K562 (cell line): ENCODE measurements around the gene GOLGA8B. TPM values are rescaled to one million over a fixed set of nuclear protein-coding genes. Genes with fewer than 3 reads are reported as not detected.

Experiments used
- CC2D1A ChIP-seq: fragments of 450-650 bp; IDR thresholded peaks from 2 replicates; pipeline ENCODE4 v1.6.1; 2017; ENCODE audit warnings: mild to moderate bottlenecking
- HDAC2 ChIP-seq: fragments of 450-650 bp; IDR thresholded peaks from 2 replicates; pipeline ENCODE4 v1.6.1; 2016; ENCODE audit warnings: mild to moderate bottlenecking
- HMG20A ChIP-seq: fragments of 450-650 bp; formaldehyde crosslinking; conservative IDR thresholded peaks from 2 replicates; pipeline ENCODE4 v1.4.0; 2020; ENCODE audit warnings: mild to moderate bottlenecking, mixed read lengths
- HNRNPH1 ChIP-seq: fragments of 200-400 bp; formaldehyde crosslinking; optimal IDR thresholded peaks from 2 replicates; pipeline ENCODE3; 2017; ENCODE audit warnings: low read depth, mild to moderate bottlenecking, low read length, moderate library complexity
- HNRNPUL1 ChIP-seq: fragments of 200-400 bp; formaldehyde crosslinking; IDR thresholded peaks from 2 replicates; pipeline ENCODE4 v1.6.1; 2017; ENCODE audit warnings: low read length
- OTX1 ChIP-seq: fragments of 450-650 bp; formaldehyde crosslinking; IDR thresholded peaks from 2 replicates; pipeline ENCODE4 v1.4.0; 2022; ENCODE audit warnings: mild to moderate bottlenecking
- PATZ1 ChIP-seq: fragments of 250-450 bp; sonication (Bioruptor Pico); IDR thresholded peaks from 2 replicates; pipeline ENCODE4 v1.5.0; 2020; ENCODE audit warnings: mild to moderate bottlenecking, borderline replicate concordance
- PTRF ChIP-seq: fragments of 450-650 bp; IDR thresholded peaks from 2 replicates; pipeline ENCODE4 v1.6.1; 2016; ENCODE audit warnings: mild to moderate bottlenecking, missing genetic modification characterization, missing compliant biosample characterization
- ZNF589 ChIP-seq: fragments of 200-800 bp; sonication (Bioruptor generic); IDR thresholded peaks from 2 replicates; pipeline ENCODE4 v1.6.1; 2016; ENCODE audit warnings: low read depth, missing genetic modification characterization, missing compliant biosample characterization
- ZNF592 ChIP-seq: fragments of 450-650 bp; IDR thresholded peaks from 2 replicates; pipeline ENCODE4 v1.6.1; 2017; ENCODE audit warnings: antibody characterized with exemption, mild to moderate bottlenecking
- ZSCAN32 ChIP-seq: fragments of 450-650 bp; formaldehyde crosslinking; IDR thresholded peaks from 2 replicates; pipeline ENCODE4 v1.4.0; 2020; ENCODE audit warnings: mild to moderate bottlenecking, moderate library complexity
- polyA plus RNA-seq, 8 experiments: library from polyadenylated mRNA; depleted of rRNA in 4 of 8; stranded (reverse) in 5 of 8; unstranded in 3 of 8; fragments of >200 nt; fragmentation: Nextera tagmentation in 2 of 8; fragmentation: Illumina TruSeq in 1 of 8; extraction: Ambion mirVana in 2 of 8; extraction: Trizol in 1 of 8; gene quantifications; 2 replicates each; pipeline versions ENCODE4 v1.2.1 to v1.2.3, GENCODE V29; 2011 to 2014; ENCODE audit warnings: inconsistent platforms in 1 of 8, missing spikeins in 1 of 8
- total RNA-seq, 7 experiments: library from RNA; depleted of rRNA in 6 of 7; stranded (reverse); fragments of >200 nt in 6 of 7; fragmentation: Illumina TruSeq in 2 of 7; extraction: Trizol in 2 of 7; gene quantifications; 2 replicates each; pipeline versions ENCODE4 v1.2.1 to v1.2.3, GENCODE V29; 2011 to 2021; ENCODE audit warnings: low replicate concordance in 1 of 7
- TF ChIP-seq, protein P1 (sequence below), 2 experiments: fragments of 450-650 bp in 1 of 2; sonication (generic) in 1 of 2; formaldehyde crosslinking in 1 of 2; IDR thresholded peaks in 1 of 2; conservative IDR thresholded peaks in 1 of 2; 2 replicates each; pipeline versions ENCODE4 v1.6.1 to v1.8.1; 2016 to 2023; ENCODE audit warnings: mild to moderate bottlenecking in 2 of 2, moderate library complexity in 2 of 2, inconsistent platforms in 1 of 2, missing genetic modification reagents in 1 of 2
- TF ChIP-seq, protein P2 (sequence below): fragments of 250-450 bp; sonication (Bioruptor Pico); IDR thresholded peaks from 2 replicates; pipeline ENCODE4 v1.4.0; 2020; ENCODE audit warnings: mild to moderate bottlenecking
- TF ChIP-seq, protein P3 (sequence below): fragments of 450-650 bp; IDR thresholded peaks from 2 replicates; pipeline ENCODE4 v1.6.1; 2018; ENCODE audit warnings: mild to moderate bottlenecking, low read depth; ENCODE audit not compliant: partially characterized antibody

GOLGA8B gene
- total and polyA plus RNA-seq, 9 of the 15 experiments (the other 6 are each of a cell fraction or from before 2014, with no cell fraction given): 7.9 to 236 (median 54.1) TPM

DNA sequence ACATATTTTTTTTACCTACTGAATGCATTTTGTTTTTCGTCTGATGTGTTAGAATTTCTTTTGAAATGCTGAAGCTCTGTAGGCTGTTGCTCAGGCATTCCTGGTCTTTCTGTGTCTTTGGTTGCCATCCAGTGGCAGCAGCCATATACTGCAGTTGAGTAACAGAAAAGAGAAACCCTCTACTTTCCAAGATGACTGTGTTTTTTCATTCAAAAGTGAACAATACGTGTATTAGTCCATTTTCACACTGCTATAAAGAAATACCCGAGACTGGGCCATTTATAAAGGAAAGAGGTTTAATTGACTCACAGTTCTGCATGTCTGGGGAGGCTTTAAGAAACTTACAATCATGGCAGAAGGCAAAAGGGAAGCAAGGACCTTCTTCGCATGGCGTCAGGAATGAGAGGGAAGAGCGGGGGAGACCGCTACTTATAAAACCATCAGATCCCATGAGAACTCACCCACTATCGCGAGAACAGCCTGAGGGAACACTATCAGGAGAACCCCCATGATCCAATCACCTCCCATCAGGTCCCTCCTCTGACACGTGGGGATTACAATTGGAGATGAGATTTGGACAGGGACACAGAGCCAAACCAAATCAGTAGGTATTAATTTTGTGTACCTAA lies 4.7 kb upstream of the GOLGA8B start (continued):
- peak; percentile 36; the same call in 1 of the 2 replicates for TF ChIP-seq ZNF592
- TF ChIP-seq CC2D1A: peak; percentile 92
- no peak for TF ChIP-seq HNRNPH1
- TF ChIP-seq, protein P1, sequence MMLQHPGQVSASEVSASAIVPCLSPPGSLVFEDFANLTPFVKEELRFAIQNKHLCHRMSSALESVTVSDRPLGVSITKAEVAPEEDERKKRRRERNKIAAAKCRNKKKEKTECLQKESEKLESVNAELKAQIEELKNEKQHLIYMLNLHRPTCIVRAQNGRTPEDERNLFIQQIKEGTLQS (IDR thresholded peaks at IDR 0.05): no peak
- TF ChIP-seq, protein P1 (CRISPR knock-in tag; conservative IDR thresholded peaks at IDR 0.05): no peak; the same call in 1 of the 2 replicates
- TF ChIP-seq PATZ1: no peak
- no peak for TF ChIP-seq PTRF (tag)
- no peak for TF ChIP-seq HNRNPUL1
- no peak for TF ChIP-seq HDAC2
- no peak for TF ChIP-seq ZNF589 (CRISPR knock-in tag)
- TF ChIP-seq OTX1 (CRISPR knock-in tag): no peak
- TF ChIP-seq, protein P2, sequence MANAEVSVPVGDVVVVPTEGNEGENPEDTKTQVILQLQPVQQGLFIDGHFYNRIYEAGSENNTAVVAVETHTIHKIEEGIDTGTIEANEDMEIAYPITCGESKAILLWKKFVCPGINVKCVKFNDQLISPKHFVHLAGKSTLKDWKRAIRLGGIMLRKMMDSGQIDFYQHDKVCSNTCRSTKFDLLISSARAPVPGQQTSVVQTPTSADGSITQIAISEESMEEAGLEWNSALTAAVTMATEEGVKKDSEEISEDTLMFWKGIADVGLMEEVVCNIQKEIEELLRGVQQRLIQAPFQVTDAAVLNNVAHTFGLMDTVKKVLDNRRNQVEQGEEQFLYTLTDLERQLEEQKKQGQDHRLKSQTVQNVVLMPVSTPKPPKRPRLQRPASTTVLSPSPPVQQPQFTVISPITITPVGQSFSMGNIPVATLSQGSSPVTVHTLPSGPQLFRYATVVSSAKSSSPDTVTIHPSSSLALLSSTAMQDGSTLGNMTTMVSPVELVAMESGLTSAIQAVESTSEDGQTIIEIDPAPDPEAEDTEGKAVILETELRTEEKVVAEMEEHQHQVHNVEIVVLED (CRISPR knock-in tag): no peak
- TF ChIP-seq ZSCAN32 (CRISPR knock-in tag): no peak
- TF ChIP-seq, protein P3, sequence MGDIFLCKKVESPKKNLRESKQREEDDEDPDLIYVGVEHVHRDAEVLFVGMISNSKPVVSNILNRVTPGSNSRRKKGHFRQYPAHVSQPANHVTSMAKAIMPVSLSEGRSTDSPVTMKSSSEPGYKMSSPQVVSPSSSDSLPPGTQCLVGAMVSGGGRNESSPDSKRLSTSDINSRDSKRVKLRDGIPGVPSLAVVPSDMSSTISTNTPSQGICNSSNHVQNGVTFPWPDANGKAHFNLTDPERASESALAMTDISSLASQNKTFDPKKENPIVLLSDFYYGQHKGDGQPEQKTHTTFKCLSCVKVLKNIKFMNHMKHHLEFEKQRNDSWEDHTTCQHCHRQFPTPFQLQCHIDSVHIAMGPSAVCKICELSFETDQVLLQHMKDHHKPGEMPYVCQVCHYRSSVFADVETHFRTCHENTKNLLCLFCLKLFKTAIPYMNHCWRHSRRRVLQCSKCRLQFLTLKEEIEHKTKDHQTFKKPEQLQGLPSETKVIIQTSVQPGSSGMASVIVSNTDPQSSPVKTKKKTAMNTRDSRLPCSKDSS: no peak
- TF ChIP-seq HMG20A: no peak
